GM19238 (cell line): ENCODE measurements around the gene FNDC5.

Source experiments
- DNase-seq: peaks from one replicate; pipeline ENCODE4 v3.0.0; 2011; ENCODE audit warnings: low spot score; ENCODE audit not compliant: insufficient read length

FNDC5 gene

DNA sequence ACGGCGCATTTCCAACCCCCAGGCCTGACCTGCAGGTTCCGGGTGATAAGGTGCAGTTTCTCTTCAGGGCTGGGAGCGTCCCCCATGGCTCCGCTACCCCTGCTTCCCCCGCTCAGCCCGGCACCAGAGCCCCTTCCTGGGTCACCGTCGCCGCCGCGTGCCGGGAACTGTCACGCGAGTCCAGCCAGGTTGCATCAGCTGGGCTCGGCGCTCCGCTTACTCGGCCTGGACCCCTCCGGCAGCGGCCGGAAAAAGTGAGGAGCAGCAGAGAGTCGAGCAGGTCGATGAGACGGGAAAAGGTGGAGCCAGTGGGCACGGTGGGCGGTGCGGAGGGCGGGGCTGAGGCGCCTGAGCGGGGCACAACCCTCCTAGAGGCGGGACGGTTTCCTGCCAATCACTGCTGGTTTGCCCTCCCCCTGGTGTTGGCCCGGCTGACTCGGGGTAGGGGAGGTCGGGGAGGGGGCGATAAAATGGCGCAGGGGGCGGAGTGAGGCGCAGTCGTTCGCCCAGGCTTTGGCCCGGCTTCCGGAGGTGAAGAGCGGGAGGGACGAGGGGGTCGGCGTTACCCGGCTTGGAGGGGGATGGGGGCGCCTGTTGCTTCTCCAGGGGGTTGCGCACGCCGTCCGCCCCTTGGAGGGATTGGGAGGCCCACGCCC, 53.4 kb downstream of the FNDC5 start, which contains the start of the genes S100PBP and YARS1:
Gene S100PBP (plus strand): TSS at position 495 of the 656 bp plus-strand sequence. CDS start 8,447 bp downstream, outside the sequence.
Gene YARS1 (minus strand): TSS at position 200 of the 656 bp plus-strand sequence. CDS start 114 bp downstream, at position 86.
- peak; percentile 86 for DNase-seq

- no peak for DNase-seq
Measured at GRCh38 chr1:32816676-32817158, 54.0 kb downstream of the FNDC5 start.

- no peak for DNase-seq
Measured at GRCh38 chr1:32813941-32814739, 56.6 kb downstream of the FNDC5 start.
